Activated naive CD8-positive, alpha-beta T cell treated with anti-CD3 and anti-CD28 coated beads, Interleukin-2, amount 50 U/mL, for 16 hours (primary cell): ENCODE results near the gene ELP5.
"Not testable (repeated sequence)": the region's sequence is repeated elsewhere in the genome, so short reads cannot be mapped to it uniquely, and the experiment has no call there.

Experiments used
- DNase-seq: peaks from one replicate; pipeline ENCODE4 v3.0.0-alpha.2; 2020; ENCODE audit warnings: low read depth, low spot score

Gene ELP5

GRCh38 chr17:7236808-7237207 is 15.2 kb upstream of the ELP5 start:
- DNase-seq: no peak

GRCh38 chr17:7237266-7237760 is 14.7 kb upstream of the ELP5 start:
- no peak for DNase-seq

- DNase-seq: peak; percentile 77
These were observed 14.1 kb upstream of the ELP5 start for GRCh38 chr17:7237761-7238419.

- no peak for DNase-seq
These were observed 13.5 kb upstream of the ELP5 start for GRCh38 chr17:7238420-7239090.

GRCh38 chr17:7239091-7240027 is 12.7 kb upstream of the ELP5 start, which contains the start of gene PHF23:
TSS of gene PHF23 (minus strand) at chr17:7239457. CDS start at chr17:7239279, 178 bp downstream.
- peak; percentile 94 for DNase-seq

GRCh38 chr17:7240375-7240774 is 11.6 kb upstream of the ELP5 start:
- no peak for DNase-seq

GRCh38 chr17:7241090-7241733 is 10.8 kb upstream of the ELP5 start:
- DNase-seq: no peak

- peak; percentile 76 for DNase-seq
These were observed 10.0 kb upstream of the ELP5 start, which contains the start of gene GABARAP for GRCh38 chr17:7241783-7242716. TSS of gene GABARAP (minus strand) at chr17:7242449. CDS start at chr17:7242330, 119 bp downstream.

- peak; percentile 82 for DNase-seq
These were observed 9.1 kb upstream of the ELP5 start for GRCh38 chr17:7242717-7243452.

- DNase-seq: no peak
These were observed 8.6 kb upstream of the ELP5 start for GRCh38 chr17:7243453-7243729.

- not testable (repeated sequence) for DNase-seq
These were observed 8.2 kb upstream of the ELP5 start for GRCh38 chr17:7243838-7244237.

GRCh38 chr17:7246779-7247178 is 5.2 kb upstream of the ELP5 start:
- no peak for DNase-seq

- no peak for DNase-seq
These were observed 3.2 kb upstream of the ELP5 start for GRCh38 chr17:7248796-7249195.

- DNase-seq: no peak
These were observed 2.8 kb upstream of the ELP5 start for GRCh38 chr17:7249214-7249613.

GRCh38 chr17:7249830-7250229 is 2.2 kb upstream of the ELP5 start:
- no peak for DNase-seq

GRCh38 chr17:7250695-7251627 is 1.1 kb upstream of the ELP5 start:
- DNase-seq: no peak

- peak; percentile 93 for DNase-seq
These were observed 297 bp upstream of the ELP5 start, which contains the start of gene CTDNEP1 for GRCh38 chr17:7251661-7252175. TSS of gene CTDNEP1 (minus strand) at chr17:7251734. CDS start at chr17:7251296, 438 bp downstream.

- DNase-seq: no peak
These were observed 1.1 kb downstream of the ELP5 start for GRCh38 chr17:7253082-7253481.
